ENCODE data around the gene CAPG.
"Not testable (repeated sequence)": the region's sequence is repeated elsewhere in the genome, so short reads cannot be mapped to it uniquely, and the experiment has no call there.

The CAPG gene

GRCh38 chr2:85395912-85396475, 14.2 kb downstream of the CAPG start:
- no peak for DNase-seq

DNA sequence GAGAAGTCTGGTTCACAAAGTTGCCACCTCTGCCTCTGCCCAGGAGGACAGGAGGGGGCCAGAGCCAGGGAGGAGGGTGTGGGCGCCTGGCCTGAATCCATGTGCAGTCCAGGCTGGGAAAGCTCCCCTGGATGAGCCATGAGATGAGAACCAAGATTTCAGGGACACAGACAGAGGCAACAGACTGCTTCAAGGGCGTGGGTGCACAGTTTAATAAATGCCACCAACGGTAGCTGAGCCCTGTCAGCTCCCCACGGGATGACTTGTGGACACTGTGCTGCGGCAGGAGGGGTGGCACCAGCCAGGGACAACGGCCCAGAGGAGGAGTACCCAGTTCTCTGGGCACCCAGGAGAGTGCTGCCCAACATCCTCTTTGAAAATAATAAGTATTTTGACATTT, 15.2 kb downstream of the CAPG start:
- DNase-seq = no peak

GRCh38 chr2:85394261-85394681, 15.9 kb downstream of the CAPG start:
- no peak for DNase-seq

DNA sequence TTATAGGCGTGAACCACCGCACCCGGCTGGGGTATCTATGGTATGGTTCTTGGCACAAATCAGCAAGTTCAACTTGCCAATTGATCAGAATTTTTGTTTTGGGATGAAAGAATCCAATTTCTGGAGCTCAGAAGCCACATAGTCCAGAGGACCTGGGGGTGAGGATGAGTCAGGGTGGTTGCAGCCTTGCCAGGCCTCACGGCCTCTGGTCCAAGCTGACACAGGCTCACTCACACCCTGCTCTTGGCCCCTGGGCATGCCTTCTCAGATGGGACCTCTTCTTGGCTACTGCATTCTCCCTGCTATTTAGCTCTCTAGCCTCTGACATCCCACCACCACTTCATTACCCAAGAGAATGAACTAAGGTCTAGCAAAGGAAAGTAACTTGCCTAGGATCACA, 16.3 kb downstream of the CAPG start:
- DNase-seq = no peak

DNA sequence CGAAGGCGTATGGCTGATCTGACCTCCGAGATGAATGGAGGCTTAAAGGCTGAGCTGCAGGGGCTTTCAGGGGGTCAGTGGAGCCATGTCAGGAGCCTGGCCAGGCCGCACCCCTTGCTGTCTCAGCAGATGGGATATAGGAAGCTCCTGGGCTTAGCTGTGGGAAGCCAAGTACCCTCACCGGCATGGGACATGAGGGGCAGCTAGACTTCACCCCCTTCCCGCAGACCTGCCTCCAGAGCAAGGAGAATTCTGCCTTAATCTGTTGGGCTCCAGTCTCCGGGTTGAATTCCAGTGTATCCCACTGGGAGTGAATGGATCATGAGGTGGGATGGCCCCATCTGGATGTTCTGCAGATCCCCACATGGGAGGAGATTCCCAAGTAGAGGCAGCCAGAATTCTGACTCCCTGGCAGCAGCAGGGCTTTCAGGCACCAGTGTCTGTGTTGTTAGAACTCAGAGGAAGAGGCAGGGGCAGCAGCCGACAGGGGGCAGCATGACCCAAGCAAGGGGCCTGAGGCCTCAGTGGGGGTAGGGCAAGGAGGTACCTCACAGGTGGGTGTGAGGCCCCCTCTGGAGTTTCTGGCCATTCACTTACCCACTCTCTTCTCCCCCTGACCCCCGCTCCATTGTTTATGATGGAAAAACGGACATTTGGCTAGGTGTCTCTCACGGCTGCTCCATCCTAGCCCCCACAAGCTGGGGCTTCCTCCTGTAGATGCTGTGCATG, 19.1 kb downstream of the CAPG start:
- DNase-seq = peak; percentile 66 to 72

DNA sequence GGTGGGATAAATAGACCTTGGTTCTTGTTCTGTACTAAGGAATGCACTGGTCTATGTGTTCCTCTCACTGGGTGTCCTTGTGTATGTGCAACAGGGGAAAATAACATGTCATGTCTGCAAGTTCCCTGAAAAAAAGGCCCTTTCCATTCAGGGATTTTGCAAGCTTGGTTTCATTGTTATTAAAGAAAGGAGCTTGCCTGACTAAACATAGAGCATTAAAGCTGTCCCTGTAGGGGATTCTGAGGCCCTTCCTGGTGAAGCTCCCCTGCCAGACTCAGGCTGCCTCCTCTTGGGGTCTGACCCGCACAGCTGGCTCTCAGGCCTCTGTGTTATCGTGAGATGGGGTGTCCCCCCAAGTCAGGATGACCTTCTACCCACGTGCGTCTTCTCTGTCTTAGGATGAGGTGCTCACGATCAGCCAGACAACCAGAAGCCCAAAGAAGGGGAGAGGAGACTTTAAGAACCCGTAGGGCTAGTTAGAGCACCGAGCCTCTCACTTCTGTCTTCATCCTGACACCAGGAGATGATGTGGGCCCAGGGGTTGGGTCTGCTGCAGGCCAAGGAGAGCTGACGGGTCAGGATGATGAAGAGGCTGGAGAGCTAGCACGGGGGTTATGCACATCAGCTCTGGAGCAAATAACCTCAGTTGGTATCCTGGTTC, 21.2 kb downstream of the CAPG start:
- no peak for DNase-seq

GRCh38 chr2:85387754-85388153, 22.4 kb downstream of the CAPG start:
- DNase-seq = no peak

- no peak for DNase-seq
These were observed 24.4 kb downstream of the CAPG start for GRCh38 chr2:85385746-85386145.

DNA sequence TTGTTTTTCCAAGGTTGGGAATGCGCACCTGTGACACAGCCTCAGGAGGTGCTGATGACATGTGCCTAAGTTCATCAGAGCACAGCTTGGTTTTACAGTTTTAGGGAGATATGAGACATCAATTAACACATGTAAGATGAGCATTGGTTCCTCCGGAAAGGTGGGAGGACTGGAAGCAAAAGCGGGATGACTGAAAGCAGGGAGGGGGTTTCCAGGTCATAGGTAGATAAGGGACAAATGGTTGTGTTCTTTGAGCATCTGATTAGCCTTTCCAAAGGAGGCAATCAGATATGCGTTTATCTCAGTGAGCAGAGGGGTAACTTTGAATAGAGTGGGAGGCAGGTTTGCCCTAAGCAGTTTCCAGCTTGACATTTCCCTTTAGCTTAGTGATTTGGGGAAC, 26.3 kb downstream of the CAPG start:
- no peak for DNase-seq

- not testable (repeated sequence) for DNase-seq
These were observed 27.0 kb downstream of the CAPG start for GRCh38 chr2:85383151-85383550.

GRCh38 chr2:85380048-85380447, 30.1 kb downstream of the CAPG start:
- DNase-seq = no peak

- DNase-seq = no peak
These were observed 31.9 kb downstream of the CAPG start for GRCh38 chr2:85378257-85378656.

GRCh38 chr2:85377083-85377482, 33.1 kb downstream of the CAPG start:
- no peak for DNase-seq

DNA sequence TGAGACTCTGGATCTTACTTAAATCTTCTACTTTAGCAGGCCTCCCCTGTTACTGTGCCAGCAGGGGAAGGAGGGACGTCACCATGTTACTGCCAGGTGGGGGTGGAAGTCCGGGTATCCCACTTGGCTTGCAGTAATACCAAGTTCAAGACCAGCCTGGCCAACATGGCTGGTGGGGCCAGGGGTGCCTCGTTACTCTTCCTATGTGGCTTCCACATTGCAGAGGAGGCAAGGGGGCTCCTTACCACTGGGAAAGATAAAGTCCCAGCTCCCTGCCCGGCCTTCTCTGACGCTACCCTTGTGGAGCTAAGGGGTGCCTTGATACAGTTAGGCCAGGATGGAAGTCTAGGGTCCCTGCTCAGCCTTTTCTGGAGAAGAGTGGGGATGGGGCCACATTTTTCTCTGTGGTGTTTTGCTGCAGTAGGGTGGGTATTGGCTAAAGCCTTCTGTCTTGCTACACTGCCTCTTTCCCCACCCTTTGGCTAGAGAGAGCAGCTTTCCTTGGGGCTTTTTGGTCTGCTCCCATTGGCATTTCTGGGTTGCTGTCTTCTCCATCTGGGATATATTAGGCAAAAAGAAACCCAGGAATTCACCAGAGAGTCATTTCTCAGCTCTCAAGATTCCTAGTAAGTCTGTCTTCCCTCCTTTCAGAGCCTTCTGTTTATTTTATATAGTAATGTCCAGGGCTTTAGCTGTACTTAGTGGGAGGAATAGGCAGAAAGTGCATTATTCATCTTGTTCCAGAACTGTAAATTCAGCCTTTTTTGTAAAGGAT, 33.7 kb downstream of the CAPG start:
- DNase-seq = no peak

- no peak for DNase-seq
These were observed 39.1 kb downstream of the CAPG start for GRCh38 chr2:85371045-85371444.

GRCh38 chr2:85369500-85369899, 40.7 kb downstream of the CAPG start:
- DNase-seq = no peak

GRCh38 chr2:85368921-85369320, 41.2 kb downstream of the CAPG start:
- DNase-seq = no peak

- DNase-seq = no peak
These were observed 43.0 kb downstream of the CAPG start for GRCh38 chr2:85367180-85367579.

GRCh38 chr2:85362653-85363387, 47.3 kb downstream of the CAPG start:
- DNase-seq = not testable (repeated sequence)

GRCh38 chr2:85357736-85358135, 52.4 kb downstream of the CAPG start:
- DNase-seq = no peak

DNA sequence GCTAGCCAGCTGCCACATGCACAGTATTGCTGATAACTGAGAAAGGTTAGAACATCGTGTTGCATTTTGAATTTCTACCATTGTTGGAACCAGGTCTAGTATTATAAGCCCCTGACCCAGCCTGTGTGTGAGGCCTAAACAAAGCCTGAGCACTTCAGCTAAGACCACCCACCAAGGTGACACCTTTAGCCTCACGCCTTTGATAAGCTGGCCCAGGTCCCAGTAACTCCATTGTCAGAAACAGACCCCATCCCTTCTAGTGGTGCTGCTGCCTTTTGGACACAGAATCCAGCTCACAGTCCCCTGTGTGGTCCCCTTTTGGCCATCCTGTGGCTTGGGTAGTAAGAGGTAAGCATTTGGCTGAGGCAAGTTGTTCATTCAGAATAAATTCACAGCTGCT, 54.0 kb downstream of the CAPG start:
- DNase-seq = no peak

DNA sequence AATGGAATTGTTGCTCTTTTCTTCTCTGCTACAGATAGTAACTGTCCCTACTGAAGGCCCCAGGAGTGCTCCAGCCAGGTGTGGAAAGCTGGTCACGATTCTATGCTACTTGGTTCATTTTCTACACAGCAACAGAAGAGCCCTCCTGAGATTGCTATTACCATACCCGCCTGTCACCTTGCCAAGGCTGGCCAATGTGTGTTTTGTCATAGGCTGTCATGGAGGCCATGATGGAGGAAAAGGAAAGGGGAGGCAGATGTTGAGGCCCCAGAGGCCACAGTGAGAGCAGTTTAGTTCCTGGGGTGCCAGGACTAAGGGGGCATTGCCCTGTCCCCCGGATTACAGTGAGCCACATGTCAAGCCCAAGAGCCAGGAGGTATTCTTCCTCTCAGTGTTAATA, 54.6 kb downstream of the CAPG start:
- no peak for DNase-seq

DNA sequence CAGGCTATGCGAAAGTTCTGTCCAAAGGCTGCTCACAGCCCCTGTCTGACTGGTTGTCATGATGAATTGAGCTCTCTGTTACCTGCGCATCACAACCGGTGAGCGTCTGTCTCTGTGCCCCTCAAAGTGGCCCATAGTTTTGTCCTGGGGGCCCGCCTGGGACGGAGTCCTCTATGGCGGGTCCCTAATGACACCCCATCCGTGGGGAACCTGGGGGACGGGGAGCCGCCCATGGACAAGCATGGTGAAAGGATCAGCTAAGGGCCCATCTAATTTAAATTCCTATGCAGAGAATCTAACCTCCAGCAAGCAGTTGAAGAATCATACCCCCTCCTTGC, 55.1 kb downstream of the CAPG start:
- DNase-seq = no peak
